SK-N-SH (cell line): ENCODE data around the gene TMEM106C. TPM values are rescaled to one million over a fixed set of nuclear protein-coding genes. Genes with fewer than 3 reads are reported as not detected.

ENCODE experiments used
- CTCF ChIA-PET: fragments of 300-600, 350-600 bp; formaldehyde crosslinking; extraction: SDS; loops from one replicate; lab custom pipeline; 2021; lab: Yijun Ruan, JAX
- POLR2A ChIA-PET: fragments of 350-600 bp; sonication (Branson Sonifier 250); formaldehyde crosslinking; extraction: SDS; loops from one replicate; lab custom pipeline; 2020; ENCODE audit warnings: antibody characterized with exemption, inconsistent platforms; lab: Yijun Ruan, JAX
- DNase-seq: peaks from one replicate; pipeline ENCODE4 v3.0.0; 2012
- H2AFZ ChIP-seq: fragments of 200-600 bp; sonication (generic); 2 replicates; pipeline ENCODE4 v1.8.1; 2016; ENCODE audit warnings: antibody characterized with exemption, mild to moderate bottlenecking, low read depth
- H3F3A ChIP-seq: fragments of 200-600 bp; sonication (generic); replicated peaks from 2 replicates; pipeline ENCODE3; 2016; ENCODE audit warnings: antibody characterized with exemption, mild to moderate bottlenecking; ENCODE audit not compliant: insufficient read depth
- H3K27ac ChIP-seq, 2 experiments: fragments of 200-500 bp in 1 of 2; fragments of 200-600 bp in 1 of 2; sonication (Bioruptor generic) in 1 of 2; sonication (generic), shearing (Covaris generic) in 1 of 2; 2 replicates each; pipeline versions ENCODE4 v1.5.1 to v1.6.1; 2014 to 2016; ENCODE audit warnings: low read depth in 2 of 2, inconsistent platforms in 1 of 2, low read length in 1 of 2, mild to moderate bottlenecking in 1 of 2, mixed read lengths in 1 of 2
- H3K27me3 ChIP-seq: fragments of 200-600 bp; sonication (generic), shearing (Covaris generic); 2 replicates; pipeline ENCODE4 v1.6.1; 2016; ENCODE audit warnings: mixed run types; ENCODE audit not compliant: insufficient read depth
- H3K36me3 ChIP-seq, 2 experiments: fragments of 200-500 bp in 1 of 2; fragments of 200-600 bp in 1 of 2; sonication (Bioruptor generic) in 1 of 2; sonication (generic) in 1 of 2; replicated peaks in 1 of 2; 2 replicates each; pipeline versions ENCODE3 to v1.5.1; 2014 to 2016; ENCODE audit warnings: low read length in 1 of 2, mild to moderate bottlenecking in 1 of 2; ENCODE audit not compliant: insufficient read depth in 2 of 2, control insufficient read depth in 1 of 2
- H3K4me1 ChIP-seq, 2 experiments: fragments of 200-500 bp in 1 of 2; fragments of 200-600 bp in 1 of 2; sonication (Bioruptor generic) in 1 of 2; sonication (generic), shearing (Covaris generic) in 1 of 2; 2 replicates each; pipeline versions ENCODE4 v1.5.1 to v1.6.1; 2014 to 2016; ENCODE audit warnings: low read depth in 1 of 2, low read length in 1 of 2, mixed run types in 1 of 2; ENCODE audit not compliant: insufficient read depth in 2 of 2, control insufficient read depth in 1 of 2
- H3K4me2 ChIP-seq: fragments of 200-600 bp; sonication (generic), shearing (Covaris generic); 2 replicates; pipeline ENCODE4 v1.6.1; 2017; ENCODE audit warnings: mixed run types
- H3K4me3 ChIP-seq, 2 experiments: fragments of 200-500 bp in 1 of 2; fragments of 200-600 bp in 1 of 2; sonication (Bioruptor generic) in 1 of 2; sonication (generic), shearing (Covaris generic) in 1 of 2; 2 replicates each; pipeline versions ENCODE4 v1.5.1 to v1.8.1; 2014 to 2016; ENCODE audit warnings: low read depth in 2 of 2, inconsistent platforms in 1 of 2, low read length in 1 of 2, mild to moderate bottlenecking in 1 of 2, mixed read lengths in 1 of 2, moderate library complexity in 1 of 2
- H3K79me2 ChIP-seq: fragments of 200-600 bp; sonication (generic); 2 replicates; pipeline ENCODE4 v1.8.1; 2017; ENCODE audit warnings: mild to moderate bottlenecking; ENCODE audit not compliant: insufficient read depth
- H3K9ac ChIP-seq: fragments of 200-600 bp; sonication (generic); 2 replicates; pipeline ENCODE4 v1.6.1; 2017; ENCODE audit warnings: mixed run types
- H3K9me2 ChIP-seq: fragments of 200-600 bp; sonication (generic); 2 replicates; pipeline ENCODE4 v1.6.1; 2017; ENCODE audit warnings: mixed run types
- H3K9me3 ChIP-seq: fragments of 200-600 bp; sonication (generic); 2 replicates; pipeline ENCODE4 v1.6.1; 2017; ENCODE audit warnings: mixed run types, mild to moderate bottlenecking, moderate library complexity
- H4K20me1 ChIP-seq: fragments of 200-600 bp; sonication (generic); 2 replicates; pipeline ENCODE4 v1.6.1; 2017; ENCODE audit warnings: mild to moderate bottlenecking, mixed run types; ENCODE audit not compliant: insufficient read depth
- CHD2 ChIP-seq: fragments of 150-350 bp; IDR thresholded peaks from 2 replicates; pipeline ENCODE4 v1.6.1; 2018; ENCODE audit warnings: low read length; ENCODE audit not compliant: partially characterized antibody
- ELF1 ChIP-seq: IDR thresholded peaks from 2 replicates; pipeline ENCODE4 v1.4.0; 2012
- EP300 ChIP-seq, 2 experiments: IDR thresholded peaks; 2 replicates each; pipeline versions ENCODE4 v1.4.0 to v1.6.1; 2012; ENCODE audit warnings: borderline replicate concordance in 1 of 2, low read depth in 1 of 2, low read length in 1 of 2
- EZH2phosphoT487 ChIP-seq: fragments of 200-600 bp; sonication (generic); IDR thresholded peaks from 2 replicates; pipeline ENCODE4 v1.6.1; 2017; ENCODE audit warnings: low read depth, mixed run types, mild to moderate bottlenecking, antibody characterized with exemption, moderate library complexity, borderline replicate concordance
- FOSL2 ChIP-seq: IDR thresholded peaks from 2 replicates; pipeline ENCODE4 v1.4.0; 2012; ENCODE audit warnings: low read depth, mild to moderate bottlenecking, moderate library complexity, borderline replicate concordance
- FOXM1 ChIP-seq: IDR thresholded peaks from 2 replicates; pipeline ENCODE4 v1.4.0; 2012; ENCODE audit warnings: low read depth, mild to moderate bottlenecking
- GABPA ChIP-seq: IDR thresholded peaks from 2 replicates; pipeline ENCODE4 v1.4.0; 2012; ENCODE audit warnings: low read depth, mild to moderate bottlenecking
- IRF3 ChIP-seq: fragments of 150-350 bp; IDR thresholded peaks from 2 replicates; pipeline ENCODE4 v1.6.1; 2016; ENCODE audit warnings: mild to moderate bottlenecking, low read depth, low read length
- JUND ChIP-seq: IDR thresholded peaks from 2 replicates; pipeline ENCODE4 v1.4.0; 2012
- MXI1 ChIP-seq: IDR thresholded peaks from 2 replicates; pipeline ENCODE4 v1.6.1; 2012; ENCODE audit warnings: mild to moderate bottlenecking, low read depth, low read length, improper control_type of control experiment
- NFIC ChIP-seq: IDR thresholded peaks from 2 replicates; pipeline ENCODE4 v1.4.0; 2012; ENCODE audit warnings: borderline replicate concordance
- NRF1 ChIP-seq: IDR thresholded peaks from 2 replicates; pipeline ENCODE4 v1.6.1; 2012; ENCODE audit warnings: low read depth, mild to moderate bottlenecking, low read length
- TAF1 ChIP-seq: IDR thresholded peaks from 2 replicates; pipeline ENCODE4 v1.6.1; 2012; ENCODE audit warnings: low read depth, mild to moderate bottlenecking, low read length, moderate library complexity, borderline replicate concordance
- TCF12 ChIP-seq: IDR thresholded peaks from 2 replicates; pipeline ENCODE4 v1.4.0; 2012
- TEAD4 ChIP-seq: IDR thresholded peaks from 2 replicates; pipeline ENCODE4 v1.4.0; 2012; ENCODE audit warnings: mild to moderate bottlenecking, borderline replicate concordance; ENCODE audit not compliant: insufficient read depth
- USF2 ChIP-seq: fragments of 150-350 bp; IDR thresholded peaks from 2 replicates; pipeline ENCODE4 v1.6.1; 2017; ENCODE audit warnings: antibody characterized with exemption, low read length, low read depth, borderline replicate concordance
- WGBS: methylation state at CpG from one replicate; pipeline ENCODE4 v1.1.6; 2017; ENCODE audit warnings: low lambda C conversion rate; 5-methylcytosine and 5-hydroxymethylcytosine counted together
- polyA plus RNA-seq, 3 experiments: library from polyadenylated mRNA; depleted of rRNA; stranded (reverse); fragments of >200 nt; gene quantifications; 2 replicates each; pipeline ENCODE4 v1.2.3, GENCODE V29; 2012
- TF ChIP-seq, protein P1 (sequence below): IDR thresholded peaks from 2 replicates; pipeline ENCODE4 v1.4.0; 2012; ENCODE audit warnings: low read depth
- TF ChIP-seq, protein P2 (sequence below): IDR thresholded peaks from 2 replicates; pipeline ENCODE4; 2012

TMEM106C gene
- polyA plus RNA-seq, 1 of the 3 experiments (the other 2 are of a cell fraction): 133 TPM

- no peaks in the 10 kb centered on the region for H3K36me3 ChIP-seq
- no peak overlapping the region for H3K27ac ChIP-seq
- H3K9me3 ChIP-seq: no peaks in the 10 kb centered on the region
- H3K79me2 ChIP-seq: no peaks in the 10 kb centered on the region
- CTCF ChIA-PET: interaction anchor here (0.8 to 2.0 kb wide), 4 partner anchors 14 to 167 kb away, joined by 3 to 7 read pairs (median 5); partner anchors contain the start of gene TMEM106C
- H3K4me2 ChIP-seq: no peak overlapping the region
- no peak overlapping the region for H3K9ac ChIP-seq
- peaks cover 5 to 31% of the 10 kb centered on the region in 2 experiments; a peak in 1 of 4 replicates for H3K4me1 ChIP-seq
- H3K4me3 ChIP-seq: no peak overlapping the region
- H4K20me1 ChIP-seq: no peaks in the 10 kb centered on the region
- no peak for DNase-seq
- peaks cover 82% of the 10 kb centered on the region for H3K27me3 ChIP-seq
- TF ChIP-seq MXI1: no peak
- no peak for TF ChIP-seq TCF12
- no peak for TF ChIP-seq EP300 (IDR thresholded peaks at IDR 0.05; ENCODE audit: borderline replicate concordance in 1 of 2, low read depth in 1 of 2, low read length in 1 of 2)
- no peak for TF ChIP-seq FOXM1
- TF ChIP-seq, protein P1, sequence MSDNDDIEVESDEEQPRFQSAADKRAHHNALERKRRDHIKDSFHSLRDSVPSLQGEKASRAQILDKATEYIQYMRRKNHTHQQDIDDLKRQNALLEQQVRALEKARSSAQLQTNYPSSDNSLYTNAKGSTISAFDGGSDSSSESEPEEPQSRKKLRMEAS: no peak
- no peak for TF ChIP-seq FOSL2
- TF ChIP-seq IRF3: no peak
- no peak for TF ChIP-seq EZH2phosphoT487
- TF ChIP-seq TAF1: no peak
- H3K9me2 ChIP-seq: no peaks in the 10 kb centered on the region
- 61% methylated on average over 17 of the region's 30 CpGs for WGBS
- POLR2A ChIA-PET: no interaction called here
- H2AFZ ChIP-seq: no peak overlapping the region
- no peaks in the 10 kb centered on the region for H3F3A ChIP-seq
These were observed 41.8 kb downstream of the TMEM106C start for GRCh38 chr12:48005001-48005749.

DNA sequence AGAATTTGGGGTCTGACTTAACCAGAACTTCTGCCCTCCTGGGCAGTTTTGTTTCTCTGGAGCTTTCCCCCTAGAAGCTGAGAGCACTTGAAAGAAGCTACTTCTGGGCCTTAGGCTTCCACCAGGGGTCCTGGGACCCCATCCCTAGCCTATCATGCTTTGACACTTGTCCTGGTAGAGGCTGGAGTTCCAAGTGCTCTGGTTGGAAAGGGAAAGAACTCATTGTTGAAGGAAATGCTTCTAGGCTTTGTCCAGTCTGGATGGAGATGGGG, 42.3 kb downstream of the TMEM106C start:
- DNase-seq: no peak
- H3K27ac ChIP-seq: no peak overlapping the region
- H3K9me3 ChIP-seq: no peaks in the 10 kb centered on the region
- POLR2A ChIA-PET: no interaction called here
- peaks cover 5 to 31% of the 10 kb centered on the region in 2 experiments; a peak in 1 of 4 replicates for H3K4me1 ChIP-seq
- CTCF ChIA-PET: interaction anchor here (1.3 to 1.6 kb wide), 2 partner anchors 42 to 168 kb away, joined by 3 to 6 read pairs; partner anchors contain the start of gene TMEM106C
- H3K27me3 ChIP-seq: peaks cover 79% of the 10 kb centered on the region
- no peaks in the 10 kb centered on the region for H4K20me1 ChIP-seq
- H3K9me2 ChIP-seq: no peaks in the 10 kb centered on the region
- H2AFZ ChIP-seq: no peak overlapping the region
- no peak overlapping the region for H3K4me3 ChIP-seq
- no peak overlapping the region for H3K4me2 ChIP-seq
- TF ChIP-seq JUND (no peak), USF2 (no peak), NRF1 (no peak), ELF1 (no peak), NFIC (no peak), CHD2 (no peak), TEAD4 (no peak), MXI1 (no peak), GABPA (no peak), TAF1 (no peak)
- TF ChIP-seq, protein P2, sequence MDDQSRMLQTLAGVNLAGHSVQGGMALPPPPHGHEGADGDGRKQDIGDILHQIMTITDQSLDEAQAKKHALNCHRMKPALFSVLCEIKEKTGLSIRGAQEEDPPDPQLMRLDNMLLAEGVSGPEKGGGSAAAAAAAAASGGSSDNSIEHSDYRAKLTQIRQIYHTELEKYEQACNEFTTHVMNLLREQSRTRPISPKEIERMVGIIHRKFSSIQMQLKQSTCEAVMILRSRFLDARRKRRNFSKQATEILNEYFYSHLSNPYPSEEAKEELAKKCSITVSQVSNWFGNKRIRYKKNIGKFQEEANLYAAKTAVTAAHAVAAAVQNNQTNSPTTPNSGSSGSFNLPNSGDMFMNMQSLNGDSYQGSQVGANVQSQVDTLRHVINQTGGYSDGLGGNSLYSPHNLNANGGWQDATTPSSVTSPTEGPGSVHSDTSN: no peak
- no peaks in the 10 kb centered on the region for H3K36me3 ChIP-seq
- no peaks in the 10 kb centered on the region for H3K79me2 ChIP-seq
- H3K9ac ChIP-seq: no peak overlapping the region
- H3F3A ChIP-seq: no peaks in the 10 kb centered on the region
